Measurements from ENCODE around the gene GALNT5. TPM values are rescaled to one million over a fixed set of nuclear protein-coding genes. Genes with fewer than 3 reads are reported as not detected.

GALNT5 gene
- total RNA-seq, 1 donor = 56.5 TPM

GRCh38 chr2:157315901-157316300 is 58.4 kb downstream of the GALNT5 start:
- no peak overlapping the region for H3K4me3 ChIP-seq (ENCODE audit: insufficient read depth, low read length)
- no peaks in the 10 kb centered on the region for H3K9me3 ChIP-seq (ENCODE audit: low read depth, low read length)
- H3K27me3 ChIP-seq (ENCODE audit: insufficient read depth, low read length) = no peaks in the 10 kb centered on the region
- H3K4me1 ChIP-seq (ENCODE audit: insufficient read depth, low read length) = peaks cover 28% of the 10 kb centered on the region
- H3K4me2 ChIP-seq (ENCODE audit: insufficient read depth, low read length) = no peak overlapping the region
- no peak for DNase-seq (ENCODE audit: insufficient read length, low spot score, missing footprints)
- H4K20me1 ChIP-seq (ENCODE audit: insufficient read depth, low read length) = no peaks in the 10 kb centered on the region
- no peak for TF ChIP-seq CTCF (IDR thresholded peaks at IDR 0.05; ENCODE audit: extremely low read depth, low read depth, low read length)
- no peak overlapping the region for H2AFZ ChIP-seq (ENCODE audit: low read length)
- no peak overlapping the region for H3K27ac ChIP-seq (ENCODE audit: low read depth, low read length)
- no peaks in the 10 kb centered on the region for H3K79me2 ChIP-seq (ENCODE audit: insufficient read depth, low read length)
- H3K36me3 ChIP-seq (ENCODE audit: insufficient read depth, low read length) = no peaks in the 10 kb centered on the region

DNA sequence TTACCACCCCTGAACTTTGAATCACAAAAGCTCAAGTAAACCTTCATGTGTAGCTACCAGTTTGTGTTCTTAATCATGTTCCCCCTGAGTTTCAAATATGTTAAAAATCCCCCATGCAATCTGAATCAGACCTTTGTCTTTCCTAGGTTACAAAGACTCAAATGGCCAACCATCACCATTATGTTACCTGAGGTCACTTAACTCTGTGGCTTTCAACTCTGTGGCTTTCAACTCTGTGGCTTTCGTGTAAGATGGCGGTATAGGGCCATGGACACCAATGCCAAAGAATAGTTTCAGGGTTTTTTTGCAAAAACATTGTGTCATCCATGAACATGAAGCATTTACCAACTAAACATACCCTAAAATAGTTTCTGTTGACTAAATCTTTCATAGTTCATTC is 61.4 kb downstream of the GALNT5 start:
- no peaks in the 10 kb centered on the region for H3K9me3 ChIP-seq (ENCODE audit: low read depth, low read length)
- H2AFZ ChIP-seq (ENCODE audit: low read length) = no peak overlapping the region
- H3K4me3 ChIP-seq (ENCODE audit: insufficient read depth, low read length) = no peak overlapping the region
- no peaks in the 10 kb centered on the region for H3K36me3 ChIP-seq (ENCODE audit: insufficient read depth, low read length)
- no peak for DNase-seq (ENCODE audit: insufficient read length, low spot score, missing footprints)
- H3K27ac ChIP-seq (ENCODE audit: low read depth, low read length) = no peak overlapping the region
- H3K4me1 ChIP-seq (ENCODE audit: insufficient read depth, low read length) = peaks cover 11% of the 10 kb centered on the region
- no peak overlapping the region for H3K4me2 ChIP-seq (ENCODE audit: insufficient read depth, low read length)
- H3K79me2 ChIP-seq (ENCODE audit: insufficient read depth, low read length) = no peaks in the 10 kb centered on the region
- H3K27me3 ChIP-seq (ENCODE audit: insufficient read depth, low read length) = no peaks in the 10 kb centered on the region
- TF ChIP-seq CTCF (IDR thresholded peaks at IDR 0.05; ENCODE audit: extremely low read depth, low read depth, low read length) = no peak
- H4K20me1 ChIP-seq (ENCODE audit: insufficient read depth, low read length) = no peaks in the 10 kb centered on the region

DNA sequence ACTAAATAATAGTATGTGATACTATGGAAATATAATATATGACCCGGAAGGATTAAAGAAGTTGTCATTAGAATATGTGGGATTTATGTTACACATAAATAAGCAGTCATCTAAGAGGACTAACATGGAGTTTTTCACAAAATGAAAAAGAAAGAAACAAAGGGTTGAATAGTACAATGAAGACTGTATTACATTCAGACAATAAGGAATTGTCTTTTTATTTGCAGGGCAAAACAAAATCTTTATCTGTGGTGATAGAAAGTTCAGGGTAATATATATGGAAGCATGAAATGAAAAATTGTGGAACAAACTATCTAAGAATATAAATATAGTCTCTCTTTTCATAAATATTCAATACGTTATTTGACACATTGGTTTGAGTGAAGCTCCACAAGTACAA is 62.3 kb downstream of the GALNT5 start:
- Histone ChIP-seq H3K36me3 (ENCODE audit: insufficient read depth, low read length) (no peaks in the 10 kb centered on the region), H3K9me3 (ENCODE audit: low read depth, low read length) (no peaks in the 10 kb centered on the region), H3K4me2 (ENCODE audit: insufficient read depth, low read length) (no peak overlapping the region), H4K20me1 (ENCODE audit: insufficient read depth, low read length) (no peaks in the 10 kb centered on the region), H3K4me3 (ENCODE audit: insufficient read depth, low read length) (no peak overlapping the region), H3K79me2 (ENCODE audit: insufficient read depth, low read length) (no peaks in the 10 kb centered on the region), H2AFZ (ENCODE audit: low read length) (no peak overlapping the region), H3K27me3 (ENCODE audit: insufficient read depth, low read length) (no peaks in the 10 kb centered on the region), H3K4me1 (ENCODE audit: insufficient read depth, low read length) (peaks cover 11% of the 10 kb centered on the region), H3K27ac (ENCODE audit: low read depth, low read length) (no peak overlapping the region)
- TF ChIP-seq CTCF (IDR thresholded peaks at IDR 0.05; ENCODE audit: extremely low read depth, low read depth, low read length) = no peak
- no peak for DNase-seq (ENCODE audit: insufficient read length, low spot score, missing footprints)

DNA sequence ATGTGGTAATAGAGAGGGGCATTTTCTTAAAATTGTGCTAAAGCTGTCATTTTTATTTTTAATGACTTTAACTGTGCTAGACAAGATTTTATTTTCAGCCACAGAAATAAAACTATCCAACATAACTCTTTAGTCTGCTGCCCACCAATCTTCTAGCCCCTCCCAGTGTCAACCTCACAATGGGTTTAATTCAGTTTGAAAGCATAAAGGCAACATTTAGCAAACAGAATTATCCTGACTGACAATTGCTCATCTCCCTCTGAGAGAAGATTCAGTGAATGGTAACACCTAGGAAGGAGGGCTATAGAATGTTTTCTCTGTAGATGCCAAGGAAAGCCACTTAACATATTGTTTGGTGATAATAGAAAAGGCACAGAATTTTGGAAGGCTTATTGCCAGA is 62.9 kb downstream of the GALNT5 start:
- TF ChIP-seq CTCF (IDR thresholded peaks at IDR 0.05; ENCODE audit: extremely low read depth, low read depth, low read length) = no peak
- no peaks in the 10 kb centered on the region for H3K36me3 ChIP-seq (ENCODE audit: insufficient read depth, low read length)
- no peaks in the 10 kb centered on the region for H3K79me2 ChIP-seq (ENCODE audit: insufficient read depth, low read length)
- no peak for DNase-seq (ENCODE audit: insufficient read length, low spot score, missing footprints)
- no peaks in the 10 kb centered on the region for H3K9me3 ChIP-seq (ENCODE audit: low read depth, low read length)
- no peaks in the 10 kb centered on the region for H4K20me1 ChIP-seq (ENCODE audit: insufficient read depth, low read length)
- H3K27me3 ChIP-seq (ENCODE audit: insufficient read depth, low read length) = no peaks in the 10 kb centered on the region
- H3K4me3 ChIP-seq (ENCODE audit: insufficient read depth, low read length) = no peak overlapping the region
- no peak overlapping the region for H3K4me2 ChIP-seq (ENCODE audit: insufficient read depth, low read length)
- H2AFZ ChIP-seq (ENCODE audit: low read length) = no peak overlapping the region
- H3K27ac ChIP-seq (ENCODE audit: low read depth, low read length) = no peak overlapping the region
- H3K4me1 ChIP-seq (ENCODE audit: insufficient read depth, low read length) = peaks cover 11% of the 10 kb centered on the region

Data from osteoblast (primary cell).